CD8-positive, alpha-beta memory T cell (primary cell): ENCODE results near the gene CTDSP2. TPM values are rescaled to one million over a fixed set of nuclear protein-coding genes. Genes with fewer than 3 reads are reported as not detected.
A peak's percentile ranks its signal among the peaks of the same experiment; 100 is the strongest.
"Not testable (repeated sequence)": the region's sequence is repeated elsewhere in the genome, so short reads cannot be mapped to it uniquely, and the experiment has no call there.

Experiments
- CTCF ChIA-PET: fragments of 350-600 bp; sonication (Branson Sonifier 250); formaldehyde crosslinking; loops from one replicate; lab custom pipeline; 2021; ENCODE audit warnings: antibody characterized with exemption; lab: Charles Lee
- POLR2A ChIA-PET: fragments of 350-600 bp; sonication (Branson Sonifier 250); formaldehyde crosslinking; loops from one replicate; lab custom pipeline; 2021; ENCODE audit warnings: antibody characterized with exemption; lab: Charles Lee
- DNase-seq, 5 donors: peaks; one replicate each; pipeline versions ENCODE4 v3.0.0 to v3.0.0-alpha.2; 2020 to 2022; ENCODE audit warnings: mixed read lengths in 1 of 5
- H3K27ac ChIP-seq: one replicate; pipeline ENCODE4 v1.7.0; 2013; ENCODE audit warnings: low read depth, mild to moderate bottlenecking, low read length, moderate library complexity
- H3K27me3 ChIP-seq: 2 replicates; pipeline ENCODE4 v1.7.0; 2013; ENCODE audit warnings: low read length, mild to moderate bottlenecking; ENCODE audit not compliant: insufficient read depth, poor library complexity, severe bottlenecking
- H3K36me3 ChIP-seq: 2 replicates; pipeline ENCODE4 v1.7.0; 2013; ENCODE audit warnings: mild to moderate bottlenecking, low read length, moderate library complexity; ENCODE audit not compliant: insufficient read depth
- H3K4me1 ChIP-seq: 2 replicates; pipeline ENCODE4 v1.7.0; 2013; ENCODE audit warnings: mild to moderate bottlenecking, low read length, moderate library complexity; ENCODE audit not compliant: insufficient read depth
- H3K4me3 ChIP-seq: 2 replicates; pipeline ENCODE4 v1.7.0; 2013; ENCODE audit warnings: mild to moderate bottlenecking, low read length
- H3K9me3 ChIP-seq: 2 replicates; pipeline ENCODE4 v1.7.0; 2013; ENCODE audit warnings: mild to moderate bottlenecking, low read length
- H3K27ac Mint-ChIP-seq, 8 donors: one replicate each; pipeline ENCODE4 v1.8.0; 2020 to 2021; ENCODE audit warnings: mixed read lengths in 8 of 8, mild to moderate bottlenecking in 6 of 8, inconsistent platforms in 3 of 8, moderate library complexity in 3 of 8
- H3K27me3 Mint-ChIP-seq, 2 donors: one replicate each; pipeline ENCODE4 v1.8.0; 2020 to 2021; ENCODE audit warnings: mixed read lengths in 2 of 2, mild to moderate bottlenecking in 1 of 2, moderate library complexity in 1 of 2
- H3K36me3 Mint-ChIP-seq, 3 donors: one replicate each; pipeline ENCODE4 v1.8.0; 2020 to 2021; ENCODE audit warnings: mixed read lengths in 3 of 3, inconsistent platforms in 1 of 3, mild to moderate bottlenecking in 1 of 3
- H3K4me1 Mint-ChIP-seq, 3 donors: one replicate each; pipeline ENCODE4 v1.8.0; 2020 to 2021; ENCODE audit warnings: mixed read lengths in 3 of 3, inconsistent platforms in 1 of 3, mild to moderate bottlenecking in 1 of 3
- H3K4me3 Mint-ChIP-seq, 7 donors: one replicate each; pipeline ENCODE4 v1.8.0; 2020 to 2021; ENCODE audit warnings: mixed read lengths in 7 of 7, mild to moderate bottlenecking in 6 of 7, moderate library complexity in 4 of 7, inconsistent platforms in 2 of 7
- H3K9me3 Mint-ChIP-seq, 5 donors: one replicate each; pipeline ENCODE4 v1.8.0; 2020 to 2022; ENCODE audit warnings: mixed read lengths in 5 of 5, mild to moderate bottlenecking in 3 of 5, moderate library complexity in 2 of 5, inconsistent platforms in 1 of 5
- polyA plus RNA-seq: library from polyadenylated mRNA; unstranded; fragments of 300-500 nt; fragmentation: Illumina TruSeq; gene quantifications from one replicate; pipeline ENCODE4 v1.2.3, GENCODE V29; 2021
- total RNA-seq, 2 experiments: library from RNA; stranded (reverse); gene quantifications; one replicate each; pipeline ENCODE4 v1.2.3, GENCODE V29; 2021

CTDSP2 gene
- total and polyA plus RNA-seq, 3 experiments from 2014 or later = 55.0 to 76.4 (median 72.8) TPM

GRCh38 chr12:57858123-57858522, 11.6 kb upstream of the CTDSP2 start:
- CTCF ChIA-PET, DNase-seq, H3K27me3 ChIP-seq, H3K27ac Mint-ChIP-seq, H3K4me1 ChIP-seq, H3K36me3 Mint-ChIP-seq, H3K4me1 Mint-ChIP-seq, H3K36me3 ChIP-seq, H3K4me3 ChIP-seq, POLR2A ChIA-PET, H3K9me3 Mint-ChIP-seq, H3K27ac ChIP-seq, H3K4me3 Mint-ChIP-seq, H3K9me3 ChIP-seq: not testable (repeated sequence)
- peaks cover 31 to 53% of the 10 kb centered on the region in 2 donors for H3K27me3 Mint-ChIP-seq

DNA sequence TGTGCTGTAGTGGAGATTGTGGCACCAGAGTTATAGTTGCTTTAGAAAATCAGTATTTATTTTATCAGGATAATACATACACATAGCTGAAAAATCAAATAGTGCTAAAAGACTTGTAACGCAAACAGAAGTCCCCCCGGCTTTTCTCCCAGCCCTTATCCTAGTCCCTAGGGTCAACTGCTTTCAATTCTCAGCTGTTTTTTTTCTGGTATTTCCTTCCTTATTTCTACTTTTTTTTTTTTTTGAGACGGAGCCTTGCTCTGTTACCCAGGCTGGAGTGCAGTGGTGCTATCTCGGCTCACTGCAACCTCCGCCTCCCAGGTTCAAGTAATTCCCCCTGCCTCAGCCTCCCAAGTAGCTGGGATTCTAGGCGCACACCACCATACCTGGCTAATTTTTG, 8.4 kb upstream of the CTDSP2 start:
- H3K27ac Mint-ChIP-seq = no peak overlapping the region
- H3K27me3 ChIP-seq = peaks cover 8% of the 10 kb centered on the region
- no peaks in the 10 kb centered on the region for H3K9me3 Mint-ChIP-seq
- CTCF ChIA-PET = interaction anchor here (0.5 to 1.7 kb wide), 3 partner anchors 9 to 22 kb away, joined by 3 to 6 read pairs (median 4); no protein-coding TSS in a partner anchor
- no peak overlapping the region for H3K4me3 ChIP-seq
- no peak overlapping the region for H3K27ac ChIP-seq
- peaks cover 0 to 16% (median 6%) of the 10 kb centered on the region in 3 donors for H3K4me1 Mint-ChIP-seq
- peaks cover 0 to 3% (median 0%) of the 10 kb centered on the region in 3 donors for H3K36me3 Mint-ChIP-seq
- H3K27me3 Mint-ChIP-seq = peaks cover 31 to 55% of the 10 kb centered on the region in 2 donors
- H3K4me3 Mint-ChIP-seq = no peak overlapping the region
- H3K4me1 ChIP-seq = no peaks in the 10 kb centered on the region
- DNase-seq = no peak
- POLR2A ChIA-PET = no interaction called here
- H3K36me3 ChIP-seq = no peaks in the 10 kb centered on the region
- H3K9me3 ChIP-seq = no peaks in the 10 kb centered on the region

DNA sequence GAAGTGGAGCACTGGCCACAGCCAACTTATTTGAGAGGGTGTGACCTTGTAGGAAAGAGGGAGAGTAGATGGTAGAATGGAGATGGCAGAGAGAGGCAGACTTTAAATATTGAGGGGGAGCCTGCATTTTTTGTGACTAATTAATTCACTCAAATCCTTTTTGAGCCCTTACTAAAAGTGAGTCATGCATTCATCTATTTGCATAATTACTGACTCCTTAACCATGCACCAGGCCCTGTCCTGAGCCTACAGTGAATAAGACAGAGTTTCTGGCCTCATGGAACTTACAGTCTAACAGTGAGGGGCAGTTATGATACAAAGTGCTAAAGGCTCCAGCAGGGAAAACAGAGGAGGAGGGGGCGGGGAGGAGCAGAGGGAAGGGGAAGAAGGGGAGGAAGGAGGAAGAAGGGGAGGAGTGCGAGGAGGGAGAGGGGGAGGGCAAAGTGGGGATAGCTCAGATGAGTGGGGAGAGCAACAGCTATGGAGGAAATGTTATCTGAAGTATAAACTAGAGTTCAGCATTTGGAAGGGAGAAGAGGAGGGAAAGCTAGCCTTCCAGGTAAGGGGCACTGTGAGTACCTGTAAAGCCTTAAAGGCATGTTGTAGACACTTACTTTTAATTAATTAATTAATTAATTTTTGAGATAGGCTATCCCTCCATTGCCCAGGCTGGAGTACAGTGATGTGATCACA, 7.5 kb upstream of the CTDSP2 start:
- Mint-ChIP-seq H3K27me3 (peaks cover 30 to 46% of the 10 kb centered on the region in 2 donors), H3K4me3 (no peak overlapping the region), H3K9me3 (no peaks in the 10 kb centered on the region), H3K36me3 (peaks cover 0 to 3% (median 0%) of the 10 kb centered on the region in 3 donors), H3K4me1 (peaks cover 0 to 19% (median 6%) of the 10 kb centered on the region in 3 donors), H3K27ac (no peak overlapping the region)
- no peaks in the 10 kb centered on the region for H3K4me1 ChIP-seq
- H3K4me3 ChIP-seq = no peak overlapping the region
- POLR2A ChIA-PET = no interaction called here
- no peak for DNase-seq
- peaks cover 8% of the 10 kb centered on the region for H3K27me3 ChIP-seq
- H3K27ac ChIP-seq = no peak overlapping the region
- CTCF ChIA-PET = interaction anchor here (1.4 to 1.9 kb wide), 4 partner anchors 8 to 51 kb away, joined by 4 to 8 read pairs (median 6); no protein-coding TSS in a partner anchor
- no peaks in the 10 kb centered on the region for H3K36me3 ChIP-seq
- H3K9me3 ChIP-seq = no peaks in the 10 kb centered on the region

- peaks cover 8% of the 10 kb centered on the region for H3K27me3 ChIP-seq
- no peaks in the 10 kb centered on the region for H3K36me3 ChIP-seq
- no peaks in the 10 kb centered on the region for H3K4me1 ChIP-seq
- Mint-ChIP-seq H3K27me3 (peaks cover 26 to 41% of the 10 kb centered on the region in 2 donors), H3K27ac (no peak overlapping the region), H3K4me3 (no peak overlapping the region), H3K4me1 (peaks cover 6 to 26% (median 9%) of the 10 kb centered on the region in 3 donors), H3K9me3 (no peaks in the 10 kb centered on the region), H3K36me3 (peaks cover 0 to 3% (median 0%) of the 10 kb centered on the region in 3 donors)
- H3K4me3 ChIP-seq = no peak overlapping the region
- POLR2A ChIA-PET = interaction anchor here (0.7 kb wide), 1 partner anchor 432 kb away, joined by 3 read pairs; no protein-coding TSS in a partner anchor
- no peak overlapping the region for H3K27ac ChIP-seq
- DNase-seq = peak in 1 of 5 donors; percentile 30
- CTCF ChIA-PET = interaction anchor here (1.5 to 1.9 kb wide), 2 partner anchors 8 to 52 kb away, joined by 6 to 8 read pairs; no protein-coding TSS in a partner anchor
- H3K9me3 ChIP-seq = no peaks in the 10 kb centered on the region
These were observed 6.3 kb upstream of the CTDSP2 start for GRCh38 chr12:57852620-57853500.

- Histone ChIP-seq H3K27me3 (peaks cover 8% of the 10 kb centered on the region), H3K9me3 (no peaks in the 10 kb centered on the region), H3K4me1 (no peaks in the 10 kb centered on the region), H3K4me3 (no peak overlapping the region), H3K27ac (no peak overlapping the region), H3K36me3 (no peaks in the 10 kb centered on the region)
- CTCF ChIA-PET = interaction anchor here (1.2 to 1.5 kb wide), 2 partner anchors 52 to 108 kb away, joined by 3 to 8 read pairs; no protein-coding TSS in a partner anchor
- Mint-ChIP-seq H3K4me1 (peaks cover 8 to 29% (median 11%) of the 10 kb centered on the region in 3 donors), H3K27me3 (peaks cover 23 to 41% of the 10 kb centered on the region in 2 donors), H3K4me3 (no peak overlapping the region), H3K36me3 (peaks cover 0 to 3% (median 0%) of the 10 kb centered on the region in 3 donors), H3K27ac (no peak overlapping the region), H3K9me3 (no peaks in the 10 kb centered on the region)
- DNase-seq = peak in 1 of 5 donors; percentile 42
- POLR2A ChIA-PET = interaction anchor here (0.7 to 1.1 kb wide), 2 partner anchors 16 to 431 kb away, joined by 3 to 5 read pairs; no protein-coding TSS in a partner anchor
These were observed 5.7 kb upstream of the CTDSP2 start for GRCh38 chr12:57852200-57852599.

- no peak for DNase-seq
- POLR2A ChIA-PET = interaction anchor here (1.1 kb wide), 1 partner anchor 15 kb away, joined by 5 read pairs; no protein-coding TSS in a partner anchor
- H3K9me3 Mint-ChIP-seq = no peaks in the 10 kb centered on the region
- peaks cover 0 to 3% (median 2%) of the 10 kb centered on the region in 3 donors for H3K36me3 Mint-ChIP-seq
- H3K27me3 ChIP-seq = peaks cover 8% of the 10 kb centered on the region
- no peaks in the 10 kb centered on the region for H3K36me3 ChIP-seq
- CTCF ChIA-PET = interaction anchor here (1.0 to 1.3 kb wide), 4 partner anchors 19 to 107 kb away, joined by 3 to 4 read pairs (median 3); no protein-coding TSS in a partner anchor
- H3K4me3 Mint-ChIP-seq = peak overlapping the region in 1 of 7 donors; percentile 6
- H3K4me1 ChIP-seq = no peaks in the 10 kb centered on the region
- peaks cover 8 to 32% (median 14%) of the 10 kb centered on the region in 3 donors for H3K4me1 Mint-ChIP-seq
- peaks cover 23 to 34% of the 10 kb centered on the region in 2 donors for H3K27me3 Mint-ChIP-seq
- H3K27ac ChIP-seq = no peak overlapping the region
- no peak overlapping the region for H3K4me3 ChIP-seq
- H3K27ac Mint-ChIP-seq = no peak overlapping the region
- H3K9me3 ChIP-seq = no peaks in the 10 kb centered on the region
These were observed 5.0 kb upstream of the CTDSP2 start for GRCh38 chr12:57851552-57851951.

DNA sequence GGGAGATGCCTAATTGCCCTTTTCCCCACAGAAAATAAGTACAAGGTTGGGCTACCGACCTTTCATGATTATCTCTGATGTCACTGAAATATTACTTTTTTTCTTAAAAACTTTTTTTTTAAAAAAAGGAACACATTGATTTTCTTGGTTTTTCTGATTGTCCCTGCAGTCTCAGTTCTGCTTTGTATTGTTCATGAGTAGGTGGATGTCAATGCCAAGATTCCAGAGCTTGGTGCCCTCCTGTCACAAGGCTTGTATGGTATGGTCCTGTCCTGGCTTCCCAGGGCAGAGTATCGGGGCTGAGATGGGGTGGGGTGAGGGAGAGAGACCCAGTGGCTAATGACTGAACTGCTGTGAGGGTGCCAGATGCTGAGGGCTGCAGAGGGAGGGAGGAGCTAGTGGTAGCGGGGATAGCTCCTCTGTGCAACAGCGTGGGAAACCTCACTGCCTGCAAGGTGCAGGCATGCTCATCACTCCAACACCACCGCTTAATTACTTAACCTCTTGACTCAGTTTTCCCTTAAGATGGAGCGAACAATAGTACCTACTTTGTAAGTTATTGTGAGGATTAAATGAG, 4.4 kb upstream of the CTDSP2 start:
- peak in 1 of 5 donors; percentile 45 for DNase-seq
- H3K9me3 Mint-ChIP-seq = no peaks in the 10 kb centered on the region

More for the DNA sequence above, 4.4 kb upstream of the CTDSP2 start:
- Mint-ChIP-seq H3K4me1 (peaks cover 8 to 32% (median 14%) of the 10 kb centered on the region in 3 donors), H3K27me3 (peaks cover 22 to 28% of the 10 kb centered on the region in 2 donors), H3K36me3 (peaks cover 0 to 4% (median under 1%) of the 10 kb centered on the region in 3 donors), H3K27ac (no peak overlapping the region), H3K4me3 (peak overlapping the region in 1 of 7 donors; percentile 8)
- CTCF ChIA-PET = interaction anchor here (1.0 to 1.3 kb wide), 4 partner anchors 19 to 107 kb away, joined by 3 to 4 read pairs (median 3); no protein-coding TSS in a partner anchor
- peaks cover 8% of the 10 kb centered on the region for H3K27me3 ChIP-seq
- H3K27ac ChIP-seq = no peak overlapping the region
- no peak overlapping the region for H3K4me3 ChIP-seq
- POLR2A ChIA-PET = interaction anchor here (1.1 kb wide), 1 partner anchor 14 kb away, joined by 5 read pairs; no protein-coding TSS in a partner anchor
- H3K36me3 ChIP-seq = no peaks in the 10 kb centered on the region
- H3K4me1 ChIP-seq = no peaks in the 10 kb centered on the region
- H3K9me3 ChIP-seq = no peaks in the 10 kb centered on the region
